Lower leg skin (tissue), 3 donors: ENCODE measurements around the gene NECTIN4.

Experiments
- CTCF ChIP-seq, 3 donors: fragments of 450-650 bp; IDR thresholded peaks; one replicate each; pipeline ENCODE4 v1.5.1; 2016; ENCODE audit warnings: antibody characterized with exemption in 3 of 3, mild to moderate bottlenecking in 3 of 3, moderate library complexity in 2 of 3
- POLR2A ChIP-seq, 2 donors: fragments of 450-650 bp; IDR thresholded peaks; one replicate each; pipeline ENCODE4 v1.6.1; 2016 to 2017; ENCODE audit warnings: antibody characterized with exemption in 2 of 2, mild to moderate bottlenecking in 1 of 2, moderate library complexity in 1 of 2

- TF ChIP-seq POLR2A (IDR thresholded peaks at IDR 0.05) (no peak), CTCF (IDR thresholded peaks at IDR 0.05) (no peak)
Measured at GRCh38 chr1:161089938-161090337, 580 bp upstream of the NECTIN4 start.
